Endothelial cell of umbilical vein (primary cell): Measurements from ENCODE around the gene NXNL2. TPM values are rescaled to one million over a fixed set of nuclear protein-coding genes. Genes with fewer than 3 reads are reported as not detected.

Experiments used
- BruUV-seq: library from RNA; stranded (reverse); fragments of 400-500 nt; replicated peaks from 2 replicates; lab custom pipeline; 2021; lab: Mats Ljungman, UMichigan
- CTCF ChIA-PET: fragments of 300-600, 350-600 bp; sonication (Branson Sonifier 250); formaldehyde crosslinking; loops from one replicate; lab custom pipeline; 2021; ENCODE audit warnings: antibody characterized with exemption, inconsistent platforms; lab: Charles Lee
- POLR2A ChIA-PET: fragments of 300-600, 350-600 bp; sonication (Branson Sonifier 250); formaldehyde crosslinking; loops from one replicate; lab custom pipeline; 2021; ENCODE audit warnings: antibody characterized with exemption, inconsistent platforms; lab: Charles Lee
- DNase-seq: peaks from one replicate; pipeline ENCODE4 v3.0.0-alpha.2; 2011; ENCODE audit warnings: low read depth, low spot score
- FAIRE-seq: peaks from 2 replicates; lab custom pipeline; 2011; peaks lifted over from hg19 to GRCh38; lab: Jason Lieb, UNC
- H2AFZ ChIP-seq: 2 replicates; pipeline ENCODE4 v1.6.0; 2012; ENCODE audit warnings: low read depth, low read length, control low read depth, inconsistent platforms
- H3K27ac ChIP-seq: 2 replicates; pipeline ENCODE4 v1.5.1; 2011; ENCODE audit warnings: low read depth, mild to moderate bottlenecking, control low read depth, low read length, moderate library complexity; ENCODE audit not compliant: insufficient read depth
- H3K27me3 ChIP-seq, 2 experiments: 2 replicates each; pipeline versions ENCODE4 v1.6.0 to v1.6.1; 2011; ENCODE audit warnings: low read length in 2 of 2, mixed read lengths in 1 of 2; ENCODE audit not compliant: control insufficient read depth in 2 of 2, insufficient read depth in 2 of 2
- H3K36me3 ChIP-seq, 2 experiments: 2 replicates in 1 of 2; 3 replicates in 1 of 2; pipeline ENCODE4 v1.5.1; 2011; ENCODE audit warnings: low read length in 2 of 2, mild to moderate bottlenecking in 1 of 2, moderate library complexity in 1 of 2; ENCODE audit not compliant: control insufficient read depth in 2 of 2, insufficient read depth in 2 of 2; ENCODE audit errors: extremely low read depth in 1 of 2
- H3K4me1 ChIP-seq: 3 replicates; pipeline ENCODE4 v1.5.1; 2011; ENCODE audit warnings: mild to moderate bottlenecking, low read length; ENCODE audit not compliant: control insufficient read depth, insufficient read depth; ENCODE audit errors: extremely low read depth
- H3K4me2 ChIP-seq: 2 replicates; pipeline ENCODE4 v1.6.1; 2011; ENCODE audit warnings: low read length, control low read depth, mixed read lengths; ENCODE audit not compliant: insufficient read depth
- H3K4me3 ChIP-seq, 3 experiments: fragments of 200-600 bp in 1 of 3; sonication (generic), shearing (Covaris generic) in 1 of 3; replicated peaks in 1 of 3; 2 replicates each; pipeline ENCODE4 v1.5.1; 2011 to 2016; ENCODE audit warnings: control low read depth in 3 of 3, low read length in 3 of 3, mild to moderate bottlenecking in 2 of 3, inconsistent platforms in 1 of 3, low read depth in 1 of 3, moderate library complexity in 1 of 3; ENCODE audit not compliant: insufficient read depth in 1 of 3
- H3K79me2 ChIP-seq: 2 replicates; pipeline ENCODE4 v1.6.0; 2012; ENCODE audit warnings: low read length, inconsistent platforms; ENCODE audit not compliant: control insufficient read depth, insufficient read depth
- H3K9ac ChIP-seq: replicated peaks from 2 replicates; pipeline ENCODE3; 2011; ENCODE audit warnings: low read length, control low read depth; ENCODE audit not compliant: insufficient read depth; ENCODE audit errors: extremely low read depth
- H3K9me1 ChIP-seq: replicated peaks from 3 replicates; pipeline ENCODE4 v1.6.0; 2011; ENCODE audit warnings: mild to moderate bottlenecking, low read length; ENCODE audit not compliant: control insufficient read depth, insufficient read depth; ENCODE audit errors: extremely low read depth
- H3K9me3 ChIP-seq: replicated peaks from 2 replicates; pipeline ENCODE4 v1.5.1; 2012; ENCODE audit warnings: low read length, inconsistent platforms; ENCODE audit not compliant: control insufficient read depth, insufficient read depth
- H4K20me1 ChIP-seq: replicated peaks from 2 replicates; pipeline ENCODE3; 2011; ENCODE audit warnings: mild to moderate bottlenecking, low read length; ENCODE audit not compliant: control insufficient read depth, insufficient read depth; ENCODE audit errors: extremely low read depth
- CTCF ChIP-seq, 2 donors: IDR thresholded peaks; 1 replicate in 1 of 2; 2 replicates in 1 of 2; pipeline ENCODE4 v1.5.1; 2011; ENCODE audit warnings: low read length in 2 of 2, mild to moderate bottlenecking in 2 of 2, moderate library complexity in 2 of 2, control low read depth in 1 of 2, inconsistent platforms in 1 of 2, low read depth in 1 of 2; ENCODE audit not compliant: insufficient read depth in 1 of 2; ENCODE audit errors: extremely low read depth in 1 of 2
- EZH2 ChIP-seq: IDR thresholded peaks from 2 replicates; pipeline ENCODE4 v1.6.1; 2012; ENCODE audit warnings: borderline replicate concordance, low read depth, mild to moderate bottlenecking, moderate library complexity, low read length, inconsistent platforms; ENCODE audit not compliant: severe bottlenecking
- dilution Hi-C: fragments of 300-500 bp; cut with MboI; formaldehyde crosslinking; loops from one replicate; pipeline ENCODE4 v1.15.0; 2019; ENCODE audit warnings: low sequenced_read_pairs; ENCODE audit not compliant: extremely low pct_ligation_motif_present
- intact Hi-C: fragments of 100-400 bp; cut with micrococcal nuclease; formaldehyde crosslinking; loops from one replicate; pipeline ENCODE4 v1.10.0; 2022
- polyA plus RNA-seq, 4 experiments: library from polyadenylated mRNA; depleted of rRNA in 3 of 4; stranded (reverse) in 3 of 4; unstranded in 1 of 4; fragments of >200 nt; gene quantifications; 2 replicates each; pipeline versions ENCODE4 v1.2.1 to v1.2.3, GENCODE V29; 2011 to 2012; ENCODE audit warnings: missing spikeins in 1 of 4
- total RNA-seq: library from RNA; stranded (reverse); gene quantifications from 2 replicates; pipeline ENCODE4 v1.2.3, GENCODE V29; 2021

The NXNL2 gene
- total and polyA plus RNA-seq, 2 donors (not counting 3 experiments of a cell fraction or from before 2014, with no cell fraction given) = 0.14 TPM; not detected in 1

- peak; percentile 39 for DNase-seq
- no peaks in the 10 kb centered on the region for H3K36me3 ChIP-seq
- no peak overlapping the region for H3K4me3 ChIP-seq
- no peaks in the 10 kb centered on the region for H3K79me2 ChIP-seq
- H3K27ac ChIP-seq = no peak overlapping the region
- H3K4me1 ChIP-seq = no peaks in the 10 kb centered on the region
- intact Hi-C loops (loop anchor here (1.0 to 5.0 kb wide), 4 partner anchors 129 to 686 kb away; no protein-coding TSS in a partner anchor), dilution Hi-C loops (no loop called here)
- H2AFZ ChIP-seq = no peak overlapping the region
- no peak overlapping the region for H3K9ac ChIP-seq
- ChIA-PET CTCF (interaction anchor here (1.0 to 5.4 kb wide), 5 partner anchors 9 to 685 kb away, joined by 3 to 65 read pairs (median 4); no protein-coding TSS in a partner anchor), POLR2A (no interaction called here)
- no peaks in the 10 kb centered on the region for H3K9me1 ChIP-seq
- no peaks in the 10 kb centered on the region for H3K9me3 ChIP-seq
- no peaks in the 10 kb centered on the region for H4K20me1 ChIP-seq
- TF ChIP-seq EZH2 (no peak), CTCF (IDR thresholded peaks at IDR 0.05; ENCODE audit: extremely low read depth in 1 of 2, insufficient read depth in 1 of 2, low read depth in 1 of 2, low read length in 2 of 2) (peak; percentile 51 to 57)
- H3K27me3 ChIP-seq = peaks cover 0 to 5% of the 10 kb centered on the region in 2 experiments
- no TSS peak for BruUV-seq
- FAIRE-seq = peak; percentile 37
- no peak overlapping the region for H3K4me2 ChIP-seq
Measured at GRCh38 chr9:88593537-88594185, 58.7 kb downstream of the NXNL2 start.

Other genes starting within 250 kb of the NXNL2 start
- 56.8 and 58.4 TPM in 2 replicates for gene SPIN1, start 146.7 kb upstream of the NXNL2 start, total RNA-seq
- gene SPIN1, start 146.7 kb upstream of the NXNL2 start, polyA plus RNA-seq = 29.0 and 38.1 TPM in 2 replicates